Right atrium auricular region (tissue), 2 donors: Measurements from ENCODE around the gene EPM2AIP1. TPM values are rescaled to one million over a fixed set of nuclear protein-coding genes. Genes with fewer than 3 reads are reported as not detected.
"Not testable (repeated sequence)": the region's sequence is repeated elsewhere in the genome, so short reads cannot be mapped to it uniquely, and the experiment has no call there.

Source experiments
- DNase-seq: peaks from one replicate; pipeline ENCODE4 v3.0.0-alpha.2; 2019; ENCODE audit warnings: low spot score
- H3K27ac ChIP-seq, 2 donors: fragments of 200-600 bp; sonication (generic); 1 replicate in 1 of 2; 2 replicates in 1 of 2; pipeline ENCODE4 v1.5.1; 2016 to 2019
- H3K27me3 ChIP-seq, 2 donors: fragments of 200-600 bp; sonication (generic); one replicate each; pipeline versions ENCODE4 v1.5.1 to v1.6.0; 2017 to 2019
- H3K36me3 ChIP-seq: fragments of 200-600 bp; sonication (generic); one replicate; pipeline ENCODE4 v1.5.1; 2016
- H3K4me1 ChIP-seq, 2 donors: fragments of 200-600 bp; sonication (generic); one replicate each; pipeline versions ENCODE4 v1.5.1 to v1.6.0; 2017 to 2019
- H3K4me3 ChIP-seq, 2 donors: fragments of 200-600 bp; sonication (generic); 1 replicate in 1 of 2; 2 replicates in 1 of 2; pipeline ENCODE4 v1.5.1; 2017 to 2019; ENCODE audit warnings: mild to moderate bottlenecking in 1 of 2, moderate library complexity in 1 of 2
- H3K9me3 ChIP-seq, 2 donors: fragments of 200-600 bp; sonication (generic); one replicate each; pipeline ENCODE4 v1.5.1; 2019
- CTCF ChIP-seq, 2 donors: fragments of 200-600 bp; sonication (generic); IDR thresholded peaks; one replicate each; pipeline ENCODE4 v1.5.1; 2019; ENCODE audit warnings: antibody characterized with exemption in 2 of 2
- total RNA-seq, 2 donors: library from RNA; depleted of rRNA; stranded (reverse); fragments of >200 nt; gene quantifications; one replicate each; pipeline ENCODE4 v1.1.0, GENCODE V29; 2016

Gene EPM2AIP1
- total RNA-seq, 2 donors from 2014 or later, result 10.3 TPM

GRCh38 chr3:36965440-36965839 is 27.5 kb downstream of the EPM2AIP1 start:
- DNase-seq, result no peak
- Histone ChIP-seq H3K27me3 (no peaks in the 10 kb centered on the region), H3K9me3 (no peaks in the 10 kb centered on the region), H3K4me3 (no peak overlapping the region), H3K36me3 (no peaks in the 10 kb centered on the region), H3K4me1 (peaks cover 0 to 10% of the 10 kb centered on the region in 2 donors), H3K27ac (no peak overlapping the region)
- TF ChIP-seq CTCF (IDR thresholded peaks at IDR 0.05), result no peak

GRCh38 chr3:36964817-36965216 is 28.1 kb downstream of the EPM2AIP1 start:
- Histone ChIP-seq H3K27me3 (no peaks in the 10 kb centered on the region), H3K36me3 (no peaks in the 10 kb centered on the region), H3K4me3 (no peak overlapping the region), H3K27ac (no peak overlapping the region), H3K9me3 (no peaks in the 10 kb centered on the region), H3K4me1 (peaks cover 0 to 7% of the 10 kb centered on the region in 2 donors)
- DNase-seq, result no peak
- TF ChIP-seq CTCF (IDR thresholded peaks at IDR 0.05), result no peak

GRCh38 chr3:36964331-36964730 is 28.6 kb downstream of the EPM2AIP1 start:
- DNase-seq, result no peak
- no peak for TF ChIP-seq CTCF (IDR thresholded peaks at IDR 0.05)
- H3K36me3 ChIP-seq, result no peaks in the 10 kb centered on the region

GRCh38 chr3:36963008-36963407 is 29.9 kb downstream of the EPM2AIP1 start:
- not testable (repeated sequence) for DNase-seq, H3K9me3 ChIP-seq, H3K4me3 ChIP-seq, H3K36me3 ChIP-seq, H3K27ac ChIP-seq, H3K4me1 ChIP-seq, H3K27me3 ChIP-seq

More at GRCh38 chr3:36964331-36964730, 28.6 kb downstream of the EPM2AIP1 start:
- Histone ChIP-seq H3K9me3 (no peaks in the 10 kb centered on the region), H3K27me3 (no peaks in the 10 kb centered on the region), H3K4me3 (no peak overlapping the region), H3K27ac (no peak overlapping the region), H3K4me1 (peaks cover 0 to 2% of the 10 kb centered on the region in 2 donors)

GRCh38 chr3:36960502-36960901 is 32.4 kb downstream of the EPM2AIP1 start:
- Histone ChIP-seq H3K36me3 (no peaks in the 10 kb centered on the region), H3K9me3 (no peaks in the 10 kb centered on the region), H3K4me3 (no peak overlapping the region), H3K27me3 (no peaks in the 10 kb centered on the region), H3K27ac (no peak overlapping the region), H3K4me1 (peaks cover 0 to 9% of the 10 kb centered on the region in 2 donors)
- no peak for DNase-seq
- no peak for TF ChIP-seq CTCF (IDR thresholded peaks at IDR 0.05)

GRCh38 chr3:36959821-36960220 is 33.1 kb downstream of the EPM2AIP1 start:
- no peak overlapping the region for H3K4me3 ChIP-seq
- H3K27ac ChIP-seq, result no peak overlapping the region
- no peaks in the 10 kb centered on the region for H3K36me3 ChIP-seq
- peaks cover 0 to 9% of the 10 kb centered on the region in 2 donors for H3K4me1 ChIP-seq
- DNase-seq, result no peak
- no peaks in the 10 kb centered on the region for H3K9me3 ChIP-seq
- no peaks in the 10 kb centered on the region for H3K27me3 ChIP-seq
- no peak for TF ChIP-seq CTCF (IDR thresholded peaks at IDR 0.05)
